B cell (primary cell): ENCODE results near the gene NCEH1. TPM values are rescaled to one million over a fixed set of nuclear protein-coding genes. Genes with fewer than 3 reads are reported as not detected.

Source experiments
- ATAC-seq: fragments of 200-7000 bp; cut with Tn5 transposase; one replicate; pipeline ENCODE4 v1.10.0; 2021; ENCODE audit warnings: low read depth, mild to moderate bottlenecking, moderate number of reproducible peaks, moderate library complexity
- CTCF ChIA-PET: fragments of 350-600 bp; sonication (Branson Sonifier 250); formaldehyde crosslinking; loops from one replicate; lab custom pipeline; 2021; ENCODE audit warnings: antibody characterized with exemption, inconsistent platforms; lab: Charles Lee
- POLR2A ChIA-PET: fragments of 350-600 bp; sonication (Branson Sonifier 250); formaldehyde crosslinking; loops from one replicate; lab custom pipeline; 2021; ENCODE audit warnings: antibody characterized with exemption; lab: Charles Lee
- DNase-seq: peaks from one replicate; pipeline ENCODE4 v3.0.0; 2013
- H2AFZ ChIP-seq: 2 replicates; pipeline ENCODE4 v1.6.1; 2012; ENCODE audit warnings: mild to moderate bottlenecking, low read depth, low read length; ENCODE audit not compliant: insufficient read depth, poor library complexity, severe bottlenecking
- H3K27ac ChIP-seq, 2 donors: 1 replicate in 1 of 2; 2 replicates in 1 of 2; pipeline ENCODE4 v1.5.1; 2012 to 2013; ENCODE audit warnings: low read length in 2 of 2, mild to moderate bottlenecking in 2 of 2, moderate library complexity in 1 of 2
- H3K27me3 ChIP-seq, 4 experiments: fragments of 200-600 bp in 1 of 4; sonication (generic) in 1 of 4; replicated peaks in 1 of 4; 1 replicate in 2 of 4; 2 replicates in 2 of 4; pipeline versions ENCODE4 v1.6.1 to v1.7.0; 2013 to 2016; ENCODE audit warnings: low read length in 3 of 4, mild to moderate bottlenecking in 2 of 4, mixed read lengths in 1 of 4, moderate library complexity in 1 of 4; ENCODE audit not compliant: insufficient read depth in 4 of 4, control insufficient read depth in 3 of 4; ENCODE audit errors: control extremely low read depth in 1 of 4
- H3K36me3 ChIP-seq, 2 experiments: replicated peaks in 1 of 2; 1 replicate in 1 of 2; 2 replicates in 1 of 2; pipeline versions ENCODE4 v1.6.1 to v1.7.1; 2013; ENCODE audit warnings: low read length in 1 of 2; ENCODE audit not compliant: insufficient read depth in 2 of 2, control insufficient read depth in 1 of 2; ENCODE audit errors: control extremely low read depth in 1 of 2, extremely low read depth in 1 of 2
- H3K4me1 ChIP-seq, 2 donors: fragments of 200-600 bp in 1 of 2; sonication (generic) in 1 of 2; 1 replicate in 1 of 2; 2 replicates in 1 of 2; pipeline versions ENCODE4 v1.5.1 to v1.6.1; 2013 to 2017; ENCODE audit warnings: low read length in 2 of 2; ENCODE audit not compliant: control insufficient read depth in 2 of 2, insufficient read depth in 2 of 2
- H3K4me2 ChIP-seq: replicated peaks from 2 replicates; pipeline ENCODE3; 2012; ENCODE audit warnings: mild to moderate bottlenecking, low read depth, low read length; ENCODE audit not compliant: poor library complexity, severe bottlenecking
- H3K4me3 ChIP-seq, 5 experiments: fragments of 200-600 bp in 1 of 5; sonication (generic) in 1 of 5; 1 replicate in 3 of 5; 2 replicates in 2 of 5; pipeline versions ENCODE4 v1.5.1 to v1.7.0; 2011 to 2016; ENCODE audit warnings: low read length in 4 of 5, mild to moderate bottlenecking in 4 of 5, low read depth in 2 of 5, control low read depth in 1 of 5, moderate library complexity in 1 of 5; ENCODE audit not compliant: insufficient read depth in 1 of 5; ENCODE audit errors: control extremely low read depth in 1 of 5, extremely low read depth in 1 of 5
- H3K79me2 ChIP-seq: fragments of 200-600 bp; sonication (generic); one replicate; pipeline ENCODE4 v1.6.0; 2016; ENCODE audit warnings: low read length; ENCODE audit not compliant: control insufficient read depth, insufficient read depth
- H3K9ac ChIP-seq: fragments of 200-600 bp; sonication (generic); 2 replicates; pipeline ENCODE4 v1.6.1; 2017; ENCODE audit warnings: mild to moderate bottlenecking, low read length, moderate library complexity
- H3K9me3 ChIP-seq, 3 donors: one replicate each; pipeline versions ENCODE4 v1.6.1 to v1.7.1; 2013; ENCODE audit warnings: low read length in 2 of 3; ENCODE audit not compliant: control insufficient read depth in 2 of 3, insufficient read depth in 1 of 3; ENCODE audit errors: control extremely low read depth in 1 of 3
- H4K20me1 ChIP-seq: 2 replicates; pipeline ENCODE4 v1.6.0; 2012; ENCODE audit warnings: mild to moderate bottlenecking, low read length; ENCODE audit not compliant: insufficient read depth, control insufficient read depth, poor library complexity, severe bottlenecking
- H3K27ac Mint-ChIP-seq: one replicate; pipeline ENCODE4 v1.8.0; 2021; ENCODE audit warnings: mixed read lengths
- H3K27me3 Mint-ChIP-seq: one replicate; pipeline ENCODE4 v1.8.0; 2021; ENCODE audit warnings: mixed read lengths
- H3K4me1 Mint-ChIP-seq: one replicate; pipeline ENCODE4 v1.8.0; 2021; ENCODE audit warnings: mixed read lengths
- H3K4me3 Mint-ChIP-seq: one replicate; pipeline ENCODE4 v1.8.0; 2021; ENCODE audit warnings: mixed read lengths
- H3K9me3 Mint-ChIP-seq: one replicate; pipeline ENCODE4 v1.8.0; 2022; ENCODE audit warnings: mixed read lengths; ENCODE audit not compliant: insufficient read depth
- EZH2 ChIP-seq: IDR thresholded peaks from 2 replicates; pipeline ENCODE4 v1.6.1; 2012; ENCODE audit warnings: borderline replicate concordance, low read depth, mild to moderate bottlenecking, moderate library complexity, low read length; ENCODE audit not compliant: insufficient read depth, poor library complexity, severe bottlenecking
- WGBS: methylation state at CpG from one replicate; pipeline ENCODE4 v1.1.5; 2013; ENCODE audit warnings: missing lambda C conversion rate; ENCODE audit not compliant: insufficient coverage; 5-methylcytosine and 5-hydroxymethylcytosine counted together
- intact Hi-C: fragments of 100-400 bp; cut with micrococcal nuclease; formaldehyde crosslinking; loops from one replicate; pipeline ENCODE4 v1.10.0; 2022
- polyA plus RNA-seq: library from polyadenylated mRNA; depleted of rRNA; stranded (reverse); fragments of >200 nt; gene quantifications from 2 replicates; pipeline ENCODE4 v1.2.3, GENCODE V29; 2012
- total RNA-seq, 2 donors: library from RNA; stranded (reverse); fragments of 120-200 nt in 1 of 2; gene quantifications; 1 replicate in 1 of 2; 2 replicates in 1 of 2; pipeline versions ENCODE4 v1.2.3 to v1.2.4, GENCODE V29; 2013 to 2022
- TF ChIP-seq, protein P1 (sequence below): fragments of 200-600 bp; IDR thresholded peaks from one replicate; pipeline ENCODE4 v1.8.0; 2022; ENCODE audit warnings: antibody characterized with exemption, mild to moderate bottlenecking

Gene NCEH1
- total and polyA plus RNA-seq, 2 donors (not counting 1 experiment from before 2014, with no cell fraction given) = 3.4 to 8.6 TPM

GRCh38 chr3:172694573-172695246, 16.2 kb downstream of the NCEH1 start:
- TF ChIP-seq, protein P1, sequence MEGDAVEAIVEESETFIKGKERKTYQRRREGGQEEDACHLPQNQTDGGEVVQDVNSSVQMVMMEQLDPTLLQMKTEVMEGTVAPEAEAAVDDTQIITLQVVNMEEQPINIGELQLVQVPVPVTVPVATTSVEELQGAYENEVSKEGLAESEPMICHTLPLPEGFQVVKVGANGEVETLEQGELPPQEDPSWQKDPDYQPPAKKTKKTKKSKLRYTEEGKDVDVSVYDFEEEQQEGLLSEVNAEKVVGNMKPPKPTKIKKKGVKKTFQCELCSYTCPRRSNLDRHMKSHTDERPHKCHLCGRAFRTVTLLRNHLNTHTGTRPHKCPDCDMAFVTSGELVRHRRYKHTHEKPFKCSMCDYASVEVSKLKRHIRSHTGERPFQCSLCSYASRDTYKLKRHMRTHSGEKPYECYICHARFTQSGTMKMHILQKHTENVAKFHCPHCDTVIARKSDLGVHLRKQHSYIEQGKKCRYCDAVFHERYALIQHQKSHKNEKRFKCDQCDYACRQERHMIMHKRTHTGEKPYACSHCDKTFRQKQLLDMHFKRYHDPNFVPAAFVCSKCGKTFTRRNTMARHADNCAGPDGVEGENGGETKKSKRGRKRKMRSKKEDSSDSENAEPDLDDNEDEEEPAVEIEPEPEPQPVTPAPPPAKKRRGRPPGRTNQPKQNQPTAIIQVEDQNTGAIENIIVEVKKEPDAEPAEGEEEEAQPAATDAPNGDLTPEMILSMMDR = no peak
- Histone ChIP-seq H3K4me3 (no peak overlapping the region), H3K9ac (no peak overlapping the region), H3K36me3 (no peaks in the 10 kb centered on the region), H3K4me1 (peaks cover 8 to 10% of the 10 kb centered on the region in 2 donors), H2AFZ (no peak overlapping the region), H3K79me2 (peaks cover 11% of the 10 kb centered on the region), H3K27me3 (no peaks in the 10 kb centered on the region), H3K27ac (no peak overlapping the region), H3K9me3 (no peaks in the 10 kb centered on the region), H4K20me1 (no peaks in the 10 kb centered on the region), H3K4me2 (no peak overlapping the region)
- POLR2A ChIA-PET = no interaction called here
- DNase-seq = no peak
- WGBS = 94% methylated on average over 3 of the region's 4 CpGs
- no peak overlapping the region for H3K27ac Mint-ChIP-seq
- no peak for ATAC-seq
- intact Hi-C loops = no loop called here
- H3K27me3 Mint-ChIP-seq = no peaks in the 10 kb centered on the region
- H3K9me3 Mint-ChIP-seq = no peaks in the 10 kb centered on the region
- H3K4me3 Mint-ChIP-seq = no peak overlapping the region
- CTCF ChIA-PET = interaction anchor here (1.2 kb wide), 1 partner anchor 8 kb away, joined by 3 read pairs; no protein-coding TSS in a partner anchor
- peaks cover 28% of the 10 kb centered on the region for H3K4me1 Mint-ChIP-seq

GRCh38 chr3:172692751-172693338, 18.0 kb downstream of the NCEH1 start:
- no peak for DNase-seq
- Mint-ChIP-seq H3K27me3 (no peaks in the 10 kb centered on the region), H3K27ac (no peak overlapping the region), H3K4me3 (no peak overlapping the region), H3K9me3 (no peaks in the 10 kb centered on the region), H3K4me1 (peaks cover 17% of the 10 kb centered on the region)
- peak overlapping the region; percentile 16 for H3K4me2 ChIP-seq
- H3K4me1 ChIP-seq = peaks cover 8 to 10% of the 10 kb centered on the region in 2 donors
- H3K36me3 ChIP-seq = no peaks in the 10 kb centered on the region
- no peak overlapping the region for H3K4me3 ChIP-seq
- H3K79me2 ChIP-seq = peaks cover 11% of the 10 kb centered on the region
- intact Hi-C loops = no loop called here
- WGBS = 14% methylated on average over 1 of the region's 2 CpGs
- CTCF ChIA-PET = interaction anchor here (0.6 to 2.0 kb wide), 5 partner anchors 16 to 360 kb away, joined by 3 to 7 read pairs (median 3); no protein-coding TSS in a partner anchor
- peak; percentile 28 for ATAC-seq
- H3K9me3 ChIP-seq = no peaks in the 10 kb centered on the region
- H2AFZ ChIP-seq = no peak overlapping the region
- H4K20me1 ChIP-seq = no peaks in the 10 kb centered on the region
- no peak overlapping the region for H3K27ac ChIP-seq
- TF ChIP-seq, protein P1 = no peak
- no peak for TF ChIP-seq EZH2
- POLR2A ChIA-PET = no interaction called here
- H3K9ac ChIP-seq = no peak overlapping the region
- no peaks in the 10 kb centered on the region for H3K27me3 ChIP-seq
